ENCODE measurements around the gene UBE2G2.
A peak's percentile ranks its signal among the peaks of the same experiment; 100 is the strongest.

The UBE2G2 gene

GRCh38 chr21:44801468-44802395 lies at the start of gene UBE2G2:
TSS of gene UBE2G2 (minus strand) at chr21:44801820. CDS start at chr21:44801748, 72 bp downstream.
- H3K27me3 ChIP-seq (ENCODE audit: control insufficient read depth, insufficient read depth, low read length): no peaks in the 10 kb centered on the region
- H3K4me3 ChIP-seq (ENCODE audit: low read depth, low read length): peak within 1 kb of the TSS; percentile 85
- H3K36me3 ChIP-seq (ENCODE audit: control insufficient read depth, insufficient read depth, low read length): peaks cover 64% of the 10 kb centered on the region
- H3K4me1 ChIP-seq (ENCODE audit: control insufficient read depth, insufficient read depth, low read length): peaks cover 12% of the 10 kb centered on the region
- peak within 1 kb of the TSS; percentile 82 for H3K27ac ChIP-seq (ENCODE audit: low read depth, low read length)
- no peaks in the 10 kb centered on the region for H3K9me3 ChIP-seq (ENCODE audit: control insufficient read depth, insufficient read depth, low read length)
- H3K9ac ChIP-seq (ENCODE audit: low read depth, low read length): peak within 1 kb of the TSS; percentile 80

DNA sequence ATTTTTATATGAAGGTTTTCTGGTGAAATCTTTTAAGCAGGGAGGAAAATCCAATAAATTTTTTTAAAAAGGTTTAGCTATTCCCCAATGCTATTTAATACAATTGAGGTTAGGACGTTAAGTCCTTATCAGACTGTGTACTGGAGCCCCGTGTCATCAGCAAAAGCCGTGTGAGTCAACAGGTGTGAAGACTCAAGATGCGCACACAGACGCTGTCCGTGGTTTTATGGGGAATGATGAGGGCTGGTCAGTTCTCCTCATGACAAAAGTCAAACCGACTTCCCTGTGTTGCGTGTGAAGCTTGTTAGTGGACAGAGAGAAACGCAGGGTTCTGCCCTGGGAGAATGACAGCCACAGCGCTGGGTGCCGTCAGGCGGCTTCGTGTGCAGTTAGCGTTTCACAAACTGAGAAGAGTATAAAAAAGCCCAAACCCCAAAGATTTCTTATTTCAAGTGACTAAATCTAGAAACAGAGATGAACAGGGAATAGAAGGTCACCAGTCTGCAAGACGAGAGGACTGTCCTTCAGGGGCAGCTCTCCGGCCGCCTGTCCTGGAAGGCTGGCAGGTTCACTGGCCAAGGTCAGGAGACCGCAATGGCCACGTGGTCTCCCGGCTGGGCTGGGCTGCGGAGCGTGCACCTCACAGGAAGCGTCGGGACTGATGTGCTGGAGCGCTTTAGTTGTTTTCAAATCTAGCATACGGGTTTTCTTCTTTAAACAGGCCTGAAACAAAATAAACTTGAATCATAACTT lies 49.5 kb upstream of the UBE2G2 start:
- H3K27me3 ChIP-seq (ENCODE audit: control insufficient read depth, insufficient read depth, low read length): no peaks in the 10 kb centered on the region
- H3K27ac ChIP-seq (ENCODE audit: low read depth, low read length): no peak overlapping the region
- H3K4me1 ChIP-seq (ENCODE audit: control insufficient read depth, insufficient read depth, low read length): 0 out of 2 replicates have a peak, but pooled peaks cover 4% of the 10 kb centered on the region
- peaks cover 64% of the 10 kb centered on the region for H3K36me3 ChIP-seq (ENCODE audit: control insufficient read depth, insufficient read depth, low read length)
- no peak overlapping the region for H3K4me3 ChIP-seq (ENCODE audit: low read depth, low read length)
- H3K9me3 ChIP-seq (ENCODE audit: control insufficient read depth, insufficient read depth, low read length): no peaks in the 10 kb centered on the region
- no peak overlapping the region for H3K9ac ChIP-seq (ENCODE audit: low read depth, low read length)

DNA sequence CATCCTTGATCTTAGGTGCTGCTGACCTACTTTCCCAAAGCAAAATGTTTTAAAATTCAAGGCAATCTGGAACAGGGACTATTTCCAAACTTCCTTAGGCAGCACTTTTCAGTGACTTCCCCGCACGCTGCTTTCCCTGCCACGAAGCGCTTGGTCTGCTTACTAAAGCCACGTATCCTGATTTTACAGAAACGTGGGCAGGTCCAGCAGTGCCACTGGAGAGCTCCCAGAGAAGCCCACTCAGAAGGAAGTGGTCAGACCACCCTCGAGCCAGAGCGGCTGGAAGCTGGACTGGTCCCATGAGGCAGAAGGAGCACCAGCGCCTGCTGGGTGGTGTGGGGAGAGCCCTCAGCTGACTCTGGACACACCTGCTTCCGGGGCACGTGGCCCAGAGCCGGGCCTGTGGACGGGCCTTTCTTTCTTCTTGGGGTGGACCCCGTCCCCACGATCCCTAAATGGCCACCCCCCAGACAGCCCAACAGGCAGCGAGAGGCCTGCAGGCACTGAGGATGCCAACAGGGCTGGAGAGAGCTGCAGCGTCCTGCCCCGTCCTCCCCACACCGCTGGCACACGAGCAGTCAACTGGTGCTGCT lies 48.7 kb upstream of the UBE2G2 start:
- Histone ChIP-seq H3K9ac (ENCODE audit: low read depth, low read length) (no peak overlapping the region), H3K36me3 (ENCODE audit: control insufficient read depth, insufficient read depth, low read length) (peaks cover 56% of the 10 kb centered on the region), H3K27me3 (ENCODE audit: control insufficient read depth, insufficient read depth, low read length) (no peaks in the 10 kb centered on the region), H3K4me1 (ENCODE audit: control insufficient read depth, insufficient read depth, low read length) (0 out of 2 replicates have a peak, but pooled peaks cover 5% of the 10 kb centered on the region), H3K27ac (ENCODE audit: low read depth, low read length) (no peak overlapping the region), H3K4me3 (ENCODE audit: low read depth, low read length) (no peak overlapping the region), H3K9me3 (ENCODE audit: control insufficient read depth, insufficient read depth, low read length) (no peaks in the 10 kb centered on the region)

DNA sequence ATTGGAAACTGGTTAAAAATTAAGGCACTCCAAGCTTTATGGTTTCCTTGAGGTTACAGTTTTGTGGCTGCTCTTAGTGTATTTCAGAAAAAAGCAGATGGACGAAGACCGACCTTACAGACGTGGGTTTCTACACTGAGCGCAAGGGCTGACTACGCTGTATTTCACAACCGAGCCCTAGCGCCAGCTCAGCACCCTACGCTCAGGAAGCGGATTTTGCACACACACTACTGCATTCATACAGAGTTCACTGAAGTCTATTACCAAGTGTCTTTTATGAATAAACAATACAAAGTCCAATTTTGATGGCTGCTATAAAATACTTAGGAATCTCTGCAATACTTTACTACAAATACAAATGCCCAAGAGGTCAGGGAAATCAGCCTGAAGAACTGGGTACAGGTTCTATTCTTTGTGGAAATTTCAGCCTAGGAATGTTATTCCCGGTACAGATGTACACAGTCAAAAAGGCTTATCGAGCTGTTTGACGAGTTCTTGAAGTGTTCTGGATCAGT lies 48.1 kb upstream of the UBE2G2 start:
- Histone ChIP-seq H3K4me1 (ENCODE audit: control insufficient read depth, insufficient read depth, low read length) (0 out of 2 replicates have a peak, but pooled peaks cover 5% of the 10 kb centered on the region), H3K27ac (ENCODE audit: low read depth, low read length) (no peak overlapping the region), H3K36me3 (ENCODE audit: control insufficient read depth, insufficient read depth, low read length) (peaks cover 50% of the 10 kb centered on the region)

GRCh38 chr21:44848821-44849521 lies 47.4 kb upstream of the UBE2G2 start:
- Histone ChIP-seq H3K9ac (ENCODE audit: low read depth, low read length) (no peak overlapping the region), H3K27ac (ENCODE audit: low read depth, low read length) (no peak overlapping the region), H3K27me3 (ENCODE audit: control insufficient read depth, insufficient read depth, low read length) (no peaks in the 10 kb centered on the region), H3K9me3 (ENCODE audit: control insufficient read depth, insufficient read depth, low read length) (no peaks in the 10 kb centered on the region), H3K36me3 (ENCODE audit: control insufficient read depth, insufficient read depth, low read length) (peaks cover 43% of the 10 kb centered on the region), H3K4me3 (ENCODE audit: low read depth, low read length) (no peak overlapping the region), H3K4me1 (ENCODE audit: control insufficient read depth, insufficient read depth, low read length) (0 out of 2 replicates have a peak, but pooled peaks cover 5% of the 10 kb centered on the region)

More for the DNA sequence above, 48.1 kb upstream of the UBE2G2 start:
- Histone ChIP-seq H3K9me3 (ENCODE audit: control insufficient read depth, insufficient read depth, low read length) (no peaks in the 10 kb centered on the region), H3K4me3 (ENCODE audit: low read depth, low read length) (no peak overlapping the region), H3K27me3 (ENCODE audit: control insufficient read depth, insufficient read depth, low read length) (no peaks in the 10 kb centered on the region), H3K9ac (ENCODE audit: low read depth, low read length) (no peak overlapping the region)

DNA sequence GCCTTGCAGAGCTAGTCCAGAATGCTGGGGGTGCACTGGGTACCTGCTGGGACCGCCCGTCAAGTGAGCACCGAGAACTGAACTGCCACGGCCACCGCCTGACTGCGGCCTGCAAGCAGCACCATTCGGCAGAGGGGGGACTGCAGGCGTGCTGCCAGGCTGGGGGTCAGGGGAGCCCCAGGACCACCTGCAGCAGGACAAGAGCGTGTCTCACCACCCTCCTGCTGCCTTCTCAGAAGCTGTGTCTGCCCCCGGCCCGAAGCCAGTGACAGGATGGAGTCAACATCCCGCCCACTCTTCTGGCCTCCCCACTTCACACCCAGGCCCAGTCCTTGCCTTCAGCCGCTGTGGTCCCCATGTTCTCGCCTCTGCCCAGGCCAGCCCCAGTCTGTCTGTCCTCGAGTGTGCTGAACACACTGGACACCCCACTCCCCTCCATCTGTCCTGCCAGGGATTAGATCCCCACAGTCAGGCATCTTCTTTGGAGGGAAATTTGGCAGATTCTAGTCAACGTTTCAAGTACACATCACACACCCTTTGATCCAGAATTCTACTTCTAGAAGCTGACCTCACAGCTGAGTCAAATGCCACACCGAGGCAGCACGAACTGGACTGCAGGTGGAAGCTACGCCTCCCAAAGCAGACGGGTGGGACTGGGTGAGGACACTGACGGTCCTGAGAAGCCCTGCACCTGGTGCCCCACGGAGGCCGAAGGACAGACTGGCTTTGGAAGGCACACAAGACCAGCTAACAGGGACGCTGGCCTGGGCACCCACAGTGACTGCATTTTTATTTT lies 45.8 kb upstream of the UBE2G2 start:
- H3K4me3 ChIP-seq (ENCODE audit: low read depth, low read length): no peak overlapping the region
- H3K9ac ChIP-seq (ENCODE audit: low read depth, low read length): no peak overlapping the region
- no peak overlapping the region for H3K27ac ChIP-seq (ENCODE audit: low read depth, low read length)
- 0 out of 2 replicates have a peak, but pooled peaks cover 5% of the 10 kb centered on the region for H3K4me1 ChIP-seq (ENCODE audit: control insufficient read depth, insufficient read depth, low read length)
- no peaks in the 10 kb centered on the region for H3K9me3 ChIP-seq (ENCODE audit: control insufficient read depth, insufficient read depth, low read length)
- H3K27me3 ChIP-seq (ENCODE audit: control insufficient read depth, insufficient read depth, low read length): no peaks in the 10 kb centered on the region
- H3K36me3 ChIP-seq (ENCODE audit: control insufficient read depth, insufficient read depth, low read length): peaks cover 33% of the 10 kb centered on the region

GRCh38 chr21:44846485-44847260 lies 45.1 kb upstream of the UBE2G2 start:
- peak overlapping the region; percentile 45; the same call in 1 of the 2 replicates for H3K4me3 ChIP-seq (ENCODE audit: low read depth, low read length)
- H3K9me3 ChIP-seq (ENCODE audit: control insufficient read depth, insufficient read depth, low read length): no peaks in the 10 kb centered on the region
- H3K9ac ChIP-seq (ENCODE audit: low read depth, low read length): no peak overlapping the region
- H3K4me1 ChIP-seq (ENCODE audit: control insufficient read depth, insufficient read depth, low read length): 0 out of 2 replicates have a peak, but pooled peaks cover 5% of the 10 kb centered on the region
- H3K27me3 ChIP-seq (ENCODE audit: control insufficient read depth, insufficient read depth, low read length): no peaks in the 10 kb centered on the region
- peak overlapping the region; percentile 4 for H3K27ac ChIP-seq (ENCODE audit: low read depth, low read length)
- peaks cover 27% of the 10 kb centered on the region for H3K36me3 ChIP-seq (ENCODE audit: control insufficient read depth, insufficient read depth, low read length)

DNA sequence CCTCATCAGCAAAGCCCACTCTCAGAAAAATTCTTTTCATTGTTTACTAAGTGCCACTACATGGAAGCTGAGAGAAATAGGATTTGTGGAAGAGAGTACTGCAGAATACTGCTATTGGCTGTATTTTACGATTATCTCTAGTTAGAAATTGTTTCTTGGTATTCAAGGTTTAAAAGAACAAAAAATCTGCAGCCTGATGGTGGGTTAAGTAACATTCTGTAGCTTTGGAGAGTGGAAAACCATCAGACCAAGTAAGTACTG lies 44.5 kb upstream of the UBE2G2 start:
- H3K36me3 ChIP-seq (ENCODE audit: control insufficient read depth, insufficient read depth, low read length): peaks cover 22% of the 10 kb centered on the region
- no peaks in the 10 kb centered on the region for H3K9me3 ChIP-seq (ENCODE audit: control insufficient read depth, insufficient read depth, low read length)
- H3K4me3 ChIP-seq (ENCODE audit: low read depth, low read length): peak overlapping the region; percentile 45
- H3K27me3 ChIP-seq (ENCODE audit: control insufficient read depth, insufficient read depth, low read length): no peaks in the 10 kb centered on the region
- H3K4me1 ChIP-seq (ENCODE audit: control insufficient read depth, insufficient read depth, low read length): 0 out of 2 replicates have a peak, but pooled peaks cover 5% of the 10 kb centered on the region
- H3K9ac ChIP-seq (ENCODE audit: low read depth, low read length): no peak overlapping the region
- H3K27ac ChIP-seq (ENCODE audit: low read depth, low read length): peak overlapping the region; percentile 4

GRCh38 chr21:44845418-44846223 lies 44.0 kb upstream of the UBE2G2 start:
- Histone ChIP-seq H3K27ac (ENCODE audit: low read depth, low read length) (peak overlapping the region; percentile 22), H3K4me1 (ENCODE audit: control insufficient read depth, insufficient read depth, low read length) (0 out of 2 replicates have a peak, but pooled peaks cover 5% of the 10 kb centered on the region), H3K4me3 (ENCODE audit: low read depth, low read length) (peak overlapping the region; percentile 45)

More at GRCh38 chr21:44845418-44846223, 44.0 kb upstream of the UBE2G2 start:
- no peak overlapping the region for H3K9ac ChIP-seq (ENCODE audit: low read depth, low read length)
- peaks cover 17% of the 10 kb centered on the region for H3K36me3 ChIP-seq (ENCODE audit: control insufficient read depth, insufficient read depth, low read length)
- no peaks in the 10 kb centered on the region for H3K9me3 ChIP-seq (ENCODE audit: control insufficient read depth, insufficient read depth, low read length)
- H3K27me3 ChIP-seq (ENCODE audit: control insufficient read depth, insufficient read depth, low read length): no peaks in the 10 kb centered on the region

All from HUES48 (cell line).